ENCODE measurements around the gene NAMPT.

GRCh38 chr7:106287786-106288185, 3.0 kb upstream of the NAMPT start:
- TF ChIP-seq CTCF (conservative IDR thresholded peaks at IDR 0.05) (no peak), ZFX (IDR thresholded peaks at IDR 0.05) (no peak)

All from C4-2B (cell line).